Activated effector memory CD4-positive, alpha-beta T cell treated with Interleukin-2 at 50 U/mL for 16 hours (primary cell): Measurements from ENCODE around the gene BEST4.
"Not testable (repeated sequence)": the region's sequence is repeated elsewhere in the genome, so short reads cannot be mapped to it uniquely, and the experiment has no call there.

ENCODE experiments used
- DNase-seq: peaks from one replicate; pipeline ENCODE4 v3.0.0-alpha.2; 2020

Gene BEST4

GRCh38 chr1:44819196-44819607 lies 31.2 kb upstream of the BEST4 start:
- no peak for DNase-seq

- DNase-seq, result no peak
Measured at GRCh38 chr1:44817771-44818495, 30.0 kb upstream of the BEST4 start.

- DNase-seq, result no peak
Measured at GRCh38 chr1:44817307-44817706, 29.3 kb upstream of the BEST4 start.

- not testable (repeated sequence) for DNase-seq
Measured at GRCh38 chr1:44815926-44816325, 28.0 kb upstream of the BEST4 start.

- no peak for DNase-seq
Measured at GRCh38 chr1:44812822-44813543, 25.0 kb upstream of the BEST4 start.

- no peak for DNase-seq
Measured at GRCh38 chr1:44811234-44811633, 23.3 kb upstream of the BEST4 start.

GRCh38 chr1:44810762-44811105 lies 22.8 kb upstream of the BEST4 start:
- DNase-seq, result not testable (repeated sequence)

- DNase-seq, result no peak
Measured at GRCh38 chr1:44810101-44810761, 22.3 kb upstream of the BEST4 start.

- DNase-seq, result peak; percentile 81
Measured at GRCh38 chr1:44808938-44809917, 21.3 kb upstream of the BEST4 start.

- peak; percentile 22 for DNase-seq
Measured at GRCh38 chr1:44808063-44808937, 20.3 kb upstream of the BEST4 start, which contains the start of gene BTBD19. Gene BTBD19, plus strand, starts transcription at chr1:44808523. Its CDS starts 298 bp downstream, at chr1:44808821.

- peak; percentile 89 for DNase-seq
Measured at GRCh38 chr1:44807364-44808062, 19.5 kb upstream of the BEST4 start.

- no peak for DNase-seq
Measured at GRCh38 chr1:44806704-44807363, 18.9 kb upstream of the BEST4 start, which contains the start of gene DYNLT4. Gene DYNLT4, minus strand, starts transcription at chr1:44807351. Its CDS starts 683 bp downstream, at chr1:44806668.

- no peak for DNase-seq
Measured at GRCh38 chr1:44806025-44806703, 18.2 kb upstream of the BEST4 start.

- no peak for DNase-seq
Measured at GRCh38 chr1:44805311-44806024, 17.5 kb upstream of the BEST4 start.

GRCh38 chr1:44803312-44804095 lies 15.5 kb upstream of the BEST4 start:
- no peak for DNase-seq

- DNase-seq, result no peak
Measured at GRCh38 chr1:44803062-44803311, 15.0 kb upstream of the BEST4 start.

GRCh38 chr1:44802306-44803061 lies 14.5 kb upstream of the BEST4 start:
- DNase-seq, result no peak
